ENCODE measurements around the gene UTP25.
"Not testable (repeated sequence)": the region's sequence is repeated elsewhere in the genome, so short reads cannot be mapped to it uniquely, and the experiment has no call there.

The UTP25 gene

GRCh38 chr1:209827384-209828262 lies at the start of gene UTP25:
Gene UTP25 (plus strand): TSS chr1:209827972. CDS start chr1:209828064, 92 bp downstream.
- peak; percentile 86 for DNase-seq

DNA sequence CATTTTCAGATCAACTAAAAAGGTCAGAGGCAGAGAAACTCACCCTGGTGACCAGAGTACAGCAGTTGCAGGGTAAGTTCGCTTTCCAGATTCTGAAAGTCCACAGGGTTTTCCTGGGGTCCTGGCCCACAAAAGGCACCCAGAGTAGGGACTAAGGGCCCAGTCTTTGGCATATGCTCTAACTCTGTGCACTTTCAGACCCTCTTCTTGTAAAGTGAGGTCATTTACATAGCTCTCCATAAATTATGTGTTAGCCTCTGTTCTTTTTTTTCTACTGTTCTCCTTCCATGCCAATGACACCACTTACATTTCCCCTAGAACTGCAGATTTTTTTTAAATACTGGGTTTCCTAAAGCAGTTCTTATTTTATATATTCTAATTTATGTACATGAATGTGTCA lies 49.7 kb upstream of the UTP25 start:
- DNase-seq, result no peak

- DNase-seq, result no peak
Measured at GRCh38 chr1:209780268-209780667, 47.5 kb upstream of the UTP25 start.

DNA sequence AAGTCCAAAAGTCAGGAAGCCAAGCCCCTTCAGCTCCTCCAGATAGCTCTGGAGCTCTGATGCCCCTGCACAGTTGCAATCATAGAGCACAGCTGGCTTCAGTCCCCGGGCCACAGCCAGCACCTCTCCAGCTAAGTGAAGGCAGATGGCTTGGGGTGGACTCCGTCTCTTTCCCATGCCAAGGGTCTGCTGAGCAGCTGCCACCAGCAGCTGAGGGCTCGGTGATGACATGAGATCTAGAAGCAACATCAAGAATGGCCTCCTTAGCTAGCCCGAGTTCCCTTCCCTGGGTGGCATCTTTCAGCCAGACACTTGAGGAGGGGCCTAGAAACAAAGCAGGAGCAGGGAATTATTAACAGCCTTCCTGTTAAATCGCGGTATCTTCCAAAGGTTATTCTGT lies 44.4 kb upstream of the UTP25 start:
- DNase-seq, result no peak

DNA sequence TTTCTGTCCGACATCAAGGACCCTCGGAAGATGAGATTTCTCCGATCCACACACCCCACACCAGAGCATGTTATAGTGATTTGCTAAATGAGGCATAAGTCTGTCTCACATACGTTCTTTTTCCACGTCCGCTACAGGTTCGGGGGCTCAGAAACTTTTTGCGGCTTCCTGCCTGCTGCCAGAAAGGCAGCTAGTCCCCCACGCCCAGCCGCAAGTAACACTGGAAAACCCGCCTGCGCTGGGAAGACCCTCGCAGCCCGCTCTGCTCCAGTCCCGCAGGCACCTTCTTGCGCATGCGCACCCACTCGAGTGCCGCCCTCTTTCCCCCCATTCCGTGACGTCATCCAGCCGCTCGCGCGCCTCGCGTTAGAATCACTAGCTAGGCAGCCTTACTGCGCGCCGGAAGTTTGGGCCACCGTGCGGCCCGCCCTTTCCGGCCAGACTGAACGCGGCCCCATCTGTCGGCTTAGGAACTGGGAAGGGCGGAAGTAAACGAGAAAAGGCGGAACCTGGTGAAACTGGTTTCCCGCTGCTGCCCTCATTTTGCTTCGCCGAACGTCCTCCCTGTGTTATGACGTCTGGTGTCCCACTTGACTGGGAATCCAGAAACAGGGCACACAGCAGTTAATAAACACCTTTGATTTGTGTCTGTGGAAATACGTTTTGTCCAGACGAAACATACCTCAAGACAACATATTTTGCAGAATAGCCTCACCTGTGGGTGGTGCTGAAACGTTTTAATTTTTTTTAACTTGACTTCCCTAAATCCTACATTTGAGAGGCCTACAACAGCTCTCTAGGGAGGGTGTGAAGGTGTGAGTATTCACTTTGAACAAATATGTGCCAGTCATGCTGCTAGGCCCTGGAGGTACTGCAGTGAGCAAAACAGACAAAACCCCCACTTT lies 43.3 kb upstream of the UTP25 start, which contains the start of gene C1orf74:
TSS of gene C1orf74 (minus strand) at position 295 of the 905 bp plus-strand sequence. CDS start 925 bp downstream, outside the sequence.
- peak; percentile 96 for DNase-seq

DNA sequence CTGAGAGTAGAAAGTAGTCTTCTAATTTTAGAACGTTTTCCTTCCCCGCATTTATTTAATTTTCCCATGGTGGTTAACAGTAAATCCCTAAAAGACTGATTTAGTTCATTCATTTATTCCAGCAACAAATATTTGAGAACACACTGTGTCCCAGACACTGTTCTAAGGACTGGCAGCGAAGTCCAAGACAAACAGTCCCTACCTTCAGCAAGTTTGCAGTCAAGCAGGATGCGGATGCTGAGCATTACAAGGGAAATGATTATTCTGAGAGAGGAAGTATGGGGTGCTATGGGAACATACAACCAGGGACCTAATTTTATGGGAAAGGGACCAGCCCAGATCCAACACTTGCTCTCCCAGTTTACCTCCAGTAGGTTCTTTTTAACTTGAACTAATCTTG lies 42.2 kb upstream of the UTP25 start:
- no peak for DNase-seq

- DNase-seq, result peak; percentile 44
Measured at GRCh38 chr1:209786146-209786545, 41.6 kb upstream of the UTP25 start.

DNA sequence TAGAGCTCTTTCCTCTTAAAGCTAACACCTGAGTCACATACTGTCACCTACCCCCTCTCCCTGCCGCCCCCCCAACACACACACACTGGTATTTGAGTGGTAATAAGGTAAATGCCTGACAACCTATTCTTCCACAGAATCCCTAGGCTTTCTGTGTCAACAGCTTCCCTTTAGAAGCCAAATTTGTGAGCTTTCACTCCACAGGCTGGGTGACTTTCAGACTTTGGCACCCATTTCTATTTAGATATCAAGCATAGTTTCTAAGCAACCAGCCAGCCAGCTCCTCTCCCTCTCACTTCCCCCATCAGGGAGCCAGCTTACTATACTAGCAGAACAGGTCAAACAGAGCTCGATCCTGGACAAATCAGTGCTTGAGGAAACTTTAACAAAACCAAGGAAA lies 40.2 kb upstream of the UTP25 start:
- DNase-seq, result no peak

DNA sequence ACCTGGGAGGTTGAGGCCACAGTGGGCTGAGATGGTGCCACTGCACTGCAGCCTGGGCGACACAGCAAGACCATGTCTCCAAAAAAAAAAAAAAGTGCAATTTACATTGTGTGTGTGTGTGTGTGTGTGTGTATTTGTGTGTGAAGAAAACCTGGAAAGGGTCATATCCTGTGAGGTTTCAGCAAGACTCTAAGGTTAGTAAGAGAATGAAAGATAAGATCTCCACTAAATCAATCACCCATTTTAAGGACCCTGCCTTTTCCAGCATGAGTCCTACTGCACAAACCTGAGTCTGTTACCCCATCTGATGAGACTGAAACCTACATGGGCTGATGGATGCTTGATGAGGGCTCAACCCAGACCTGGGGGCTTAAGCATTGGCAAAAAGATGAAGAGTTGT lies 38.5 kb upstream of the UTP25 start:
- no peak for DNase-seq

- peak; percentile 15 for DNase-seq
Measured at GRCh38 chr1:209790286-209791193, 37.2 kb upstream of the UTP25 start.

- no peak for DNase-seq
Measured at GRCh38 chr1:209791920-209792319, 35.9 kb upstream of the UTP25 start.

GRCh38 chr1:209793711-209794110 lies 34.1 kb upstream of the UTP25 start:
- DNase-seq, result not testable (repeated sequence)

- DNase-seq, result no peak
Measured at GRCh38 chr1:209797978-209798639, 29.7 kb upstream of the UTP25 start.

DNA sequence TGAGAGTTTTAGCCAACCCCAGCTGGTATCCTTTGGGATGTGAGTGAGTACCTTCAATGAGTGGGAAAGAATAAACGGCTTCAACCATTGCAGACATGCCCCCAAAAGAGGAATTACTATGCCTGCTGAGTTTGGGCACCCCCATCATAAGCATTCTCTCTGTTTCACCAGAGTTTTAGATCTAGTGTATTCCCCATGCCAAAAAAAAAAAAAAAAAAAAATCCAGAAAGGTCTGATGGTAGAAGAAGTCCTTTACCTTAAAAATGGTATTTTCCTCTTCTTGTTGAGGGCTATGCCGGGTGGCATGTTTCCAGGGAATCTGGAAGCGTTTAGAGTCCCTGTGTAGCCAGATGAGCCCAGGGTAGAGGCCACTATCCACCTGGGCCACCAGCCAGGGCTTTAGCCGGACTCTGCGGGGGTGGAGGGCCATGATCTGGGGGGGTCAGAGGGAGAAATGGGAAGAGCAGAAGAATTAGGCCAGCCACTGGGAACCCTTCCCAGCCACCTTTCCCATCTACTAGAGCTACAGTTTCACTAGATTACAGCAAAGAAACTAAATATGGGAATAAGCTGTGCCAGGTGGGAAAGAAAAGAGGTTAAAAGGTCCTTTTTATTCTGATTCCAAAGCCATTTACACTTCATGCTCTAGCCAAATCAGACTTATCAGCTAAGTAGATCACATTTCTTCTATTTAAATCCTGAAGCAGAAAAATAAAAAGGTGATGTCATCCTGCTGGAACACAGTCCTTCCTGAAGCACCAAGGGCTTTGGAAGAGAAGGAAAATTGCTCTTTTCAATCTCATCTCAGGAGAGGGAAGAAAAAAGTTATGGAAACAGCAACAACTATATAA lies 26.6 kb upstream of the UTP25 start:
- DNase-seq, result no peak

DNA sequence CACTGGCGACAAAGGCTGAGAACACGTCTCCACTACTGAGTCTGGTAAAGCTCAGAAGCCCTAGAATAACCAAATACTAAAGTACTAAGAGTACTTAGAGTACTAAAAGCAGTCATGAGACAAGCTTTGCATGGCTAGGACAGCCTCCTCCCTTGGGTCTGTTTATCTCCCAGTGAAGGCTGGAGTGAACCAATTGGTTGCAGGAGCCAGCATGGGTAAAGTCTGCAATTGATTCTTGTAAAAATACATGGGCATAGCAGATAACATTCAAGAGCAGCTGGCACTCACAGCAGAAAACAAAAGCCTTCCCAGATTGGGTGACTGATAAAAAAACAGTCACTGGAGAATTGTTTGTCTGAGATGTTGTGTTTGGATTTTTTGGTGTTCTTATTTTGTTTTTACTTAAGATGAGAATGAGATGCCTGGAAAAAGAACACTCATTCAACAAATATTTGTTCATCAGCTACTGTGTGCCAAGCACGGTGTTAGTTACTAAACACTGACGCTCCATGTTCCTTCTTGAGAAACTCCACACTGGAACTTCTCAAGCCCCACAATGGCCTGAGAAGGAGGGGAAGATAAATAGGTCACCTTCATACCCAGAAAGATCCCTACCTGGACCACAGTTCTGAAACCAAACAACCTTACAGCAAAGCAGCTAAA lies 25.5 kb upstream of the UTP25 start:
- DNase-seq, result no peak

- DNase-seq, result no peak
Measured at GRCh38 chr1:209802780-209803152, 25.0 kb upstream of the UTP25 start.

DNA sequence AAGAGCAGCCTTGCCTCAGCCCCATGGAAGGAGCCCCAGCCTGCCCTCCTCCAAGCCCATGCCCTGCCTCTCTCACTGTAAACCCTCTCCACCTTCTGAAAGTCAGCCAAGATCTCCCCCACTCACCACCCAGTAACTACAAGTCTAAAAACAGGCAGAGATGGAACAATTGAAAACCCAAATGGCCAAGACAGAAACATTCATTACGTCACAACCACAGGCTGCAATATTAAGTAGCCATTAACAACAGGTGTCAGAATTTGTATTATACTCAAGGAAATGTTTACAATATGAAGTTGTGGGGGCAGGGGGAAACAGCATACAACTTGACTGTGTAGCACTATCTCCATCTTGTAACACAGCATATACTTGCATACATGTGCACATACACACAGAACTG lies 24.2 kb upstream of the UTP25 start:
- DNase-seq, result no peak

DNA sequence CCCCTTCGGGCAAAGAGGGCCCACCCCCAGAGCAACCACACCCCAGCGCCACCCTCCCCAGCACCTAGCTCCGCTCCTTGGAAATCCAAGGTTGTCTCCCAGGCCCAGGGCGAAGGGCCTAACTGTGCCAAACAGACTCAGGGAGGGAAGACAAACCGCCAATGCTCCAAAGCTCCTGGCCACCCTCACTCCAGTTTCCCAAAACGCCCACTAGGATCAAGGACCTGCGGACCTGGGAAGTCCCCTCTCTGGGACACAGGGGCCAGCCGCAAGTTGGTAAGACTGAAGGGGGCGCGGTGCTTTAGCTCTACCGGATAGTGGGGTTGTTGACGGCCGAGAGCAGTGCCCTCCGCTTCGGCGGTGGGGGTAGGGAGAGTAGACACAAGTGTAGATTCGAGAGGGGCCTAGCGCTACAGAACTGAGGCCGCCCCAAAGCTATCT lies 22.4 kb upstream of the UTP25 start:
- no peak for DNase-seq

DNA sequence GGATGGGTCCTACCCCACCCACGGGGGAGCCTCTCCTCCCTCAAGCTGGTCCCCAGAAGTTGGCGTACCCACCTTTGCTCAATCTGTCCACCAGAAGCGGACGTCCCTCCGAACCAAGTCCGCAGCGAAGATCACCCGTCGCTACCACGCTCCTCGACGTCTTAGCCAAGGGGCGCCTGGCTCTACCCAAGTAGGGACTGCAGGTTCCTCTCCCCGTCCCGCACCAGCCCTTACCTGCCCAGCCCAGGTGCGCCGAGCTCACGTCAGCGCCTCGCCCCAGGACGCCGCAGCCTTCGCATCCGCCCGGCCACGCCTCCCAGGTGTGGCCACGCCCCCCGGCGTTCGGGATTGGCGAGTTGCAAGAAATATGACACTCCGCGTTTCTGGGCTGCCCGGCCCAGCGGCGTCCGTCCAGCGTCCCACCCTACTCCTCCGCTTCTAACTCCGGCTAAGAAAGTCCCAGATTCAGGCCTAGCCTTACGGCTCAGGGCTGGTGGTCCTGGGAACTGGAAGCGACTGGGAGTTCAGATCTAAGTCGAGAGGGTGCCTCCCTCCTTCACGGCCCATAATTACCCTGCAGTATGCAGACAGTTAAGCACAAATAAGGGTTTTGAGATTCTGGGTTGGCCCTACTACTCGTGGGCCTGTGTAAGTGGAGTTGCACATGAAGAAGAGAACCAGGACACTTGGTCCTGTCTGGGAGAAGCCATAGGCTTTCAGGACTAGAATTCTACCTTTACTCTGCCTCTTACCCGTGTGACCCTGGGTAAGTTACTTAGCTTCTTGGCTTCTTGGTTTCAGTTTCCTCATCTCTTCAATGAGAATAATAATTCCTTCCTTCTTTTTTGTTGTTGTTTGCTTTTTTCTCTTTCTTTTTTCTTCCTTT lies 21.7 kb upstream of the UTP25 start, which contains the start of gene IRF6:
TSS of gene IRF6 (minus strand) at position 268 of the 886 bp plus-strand sequence. CDS start 4,729 bp downstream, outside the sequence.
- peak; percentile 20 for DNase-seq

Data from NCI-H226 (cell line).